Stimulated activated CD8-positive, alpha-beta memory T cell treated with anti-CD3 and anti-CD28 coated beads, Interleukin-2, amount 100 ng/mL, for 1 hour (primary cell): ENCODE measurements around the gene ARHGEF12.

Experiments
- DNase-seq, 2 donors: peaks; one replicate each; pipeline ENCODE4 v3.0.0-alpha.2; 2020; ENCODE audit warnings: low read depth in 2 of 2

ARHGEF12 gene

DNA sequence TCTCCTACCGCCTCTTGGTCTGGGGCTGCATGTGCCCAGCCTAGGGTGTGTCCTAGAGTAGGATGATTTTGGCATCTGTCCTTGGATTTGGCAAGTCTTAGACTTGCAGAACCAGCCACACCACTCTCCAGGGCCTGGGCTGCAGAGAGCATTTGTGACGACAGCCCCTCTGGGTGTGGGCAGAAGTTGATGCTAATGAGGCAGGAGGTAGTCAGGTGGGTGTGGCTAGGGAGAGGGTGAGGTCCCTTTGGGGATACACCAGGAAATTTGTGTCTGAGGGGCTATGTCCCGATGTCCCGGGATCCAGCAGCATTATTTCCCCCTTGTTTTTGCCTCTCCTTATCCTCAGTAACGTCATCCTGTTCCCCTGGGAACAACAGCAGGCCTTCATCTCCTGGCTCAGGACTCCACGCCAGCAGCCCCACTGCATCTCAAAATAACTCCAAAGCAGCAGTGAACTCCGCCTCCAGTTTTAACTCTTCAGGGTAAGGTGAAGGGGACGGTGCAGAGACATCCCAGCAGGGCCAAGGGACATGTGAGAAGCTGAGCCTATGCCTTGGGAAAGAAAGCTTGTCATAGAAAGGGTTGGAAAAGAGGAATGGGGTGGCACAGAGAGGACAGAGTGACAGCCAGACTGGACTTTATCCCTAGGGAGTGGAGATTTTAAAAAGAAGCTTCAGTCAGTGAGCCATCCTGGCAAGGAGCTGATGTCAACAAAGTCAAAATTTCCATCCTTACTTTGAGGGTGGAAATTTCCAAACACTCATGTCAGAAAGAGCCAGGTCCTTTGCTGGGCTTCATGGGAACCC is 19.1 kb upstream of the ARHGEF12 start:
- no peak for DNase-seq

DNA sequence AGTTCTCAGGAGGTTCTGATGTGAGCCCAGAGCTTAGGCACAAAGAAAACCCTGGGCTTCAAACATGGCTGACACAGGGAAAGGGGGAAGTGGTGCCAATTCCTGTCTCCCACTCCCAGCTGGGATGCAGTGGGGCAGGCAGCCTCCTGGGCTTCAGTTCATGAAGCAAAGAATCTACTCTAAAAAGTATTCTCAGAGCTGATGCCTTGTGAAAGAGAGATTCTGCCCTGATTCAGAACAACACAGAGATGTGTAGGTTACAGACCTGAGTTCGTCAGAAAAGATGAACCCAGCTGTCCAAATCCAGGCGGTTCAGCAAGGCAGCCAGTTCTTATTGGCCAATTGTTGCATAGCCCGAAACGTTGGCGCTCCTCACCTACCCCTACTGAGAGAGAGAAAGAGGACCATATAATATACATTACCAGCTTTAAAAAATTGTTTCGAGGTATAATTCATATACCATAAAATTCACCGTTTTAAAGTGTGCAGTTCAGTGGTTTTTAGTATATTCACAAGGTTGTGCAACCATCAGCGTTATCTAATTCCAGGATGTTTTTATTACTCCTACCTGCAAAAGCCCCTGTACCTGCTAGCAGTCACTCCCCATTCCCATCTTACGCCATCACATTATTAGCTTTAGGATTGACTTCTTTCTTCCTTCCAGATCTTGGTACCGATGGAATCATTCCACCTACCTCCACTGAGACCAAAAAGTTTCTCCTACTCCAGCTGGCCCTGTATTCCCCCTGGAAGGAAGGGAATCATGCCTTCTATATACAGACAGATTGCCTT is 18.3 kb upstream of the ARHGEF12 start:
- no peak for DNase-seq

DNA sequence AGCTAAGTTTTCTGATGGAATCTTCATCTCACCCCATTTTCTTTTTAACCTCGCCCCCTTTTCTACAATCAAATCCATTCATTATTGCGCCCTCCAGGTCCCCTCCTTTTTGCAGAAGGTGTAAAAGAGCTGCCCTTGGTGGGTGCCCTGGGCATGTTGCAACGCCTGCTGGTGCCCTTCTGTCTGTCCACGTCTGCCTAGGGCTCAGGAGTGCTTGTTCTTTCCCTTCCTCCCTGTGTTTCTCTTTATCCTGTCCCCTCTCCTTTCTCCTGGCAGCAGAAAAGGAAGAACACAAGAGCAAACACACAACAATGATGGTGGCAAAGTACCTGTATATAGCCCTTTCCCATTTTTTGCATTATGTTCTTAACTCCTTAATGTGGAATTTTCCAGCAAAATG is 17.3 kb upstream of the ARHGEF12 start:
- no peak for DNase-seq

DNA sequence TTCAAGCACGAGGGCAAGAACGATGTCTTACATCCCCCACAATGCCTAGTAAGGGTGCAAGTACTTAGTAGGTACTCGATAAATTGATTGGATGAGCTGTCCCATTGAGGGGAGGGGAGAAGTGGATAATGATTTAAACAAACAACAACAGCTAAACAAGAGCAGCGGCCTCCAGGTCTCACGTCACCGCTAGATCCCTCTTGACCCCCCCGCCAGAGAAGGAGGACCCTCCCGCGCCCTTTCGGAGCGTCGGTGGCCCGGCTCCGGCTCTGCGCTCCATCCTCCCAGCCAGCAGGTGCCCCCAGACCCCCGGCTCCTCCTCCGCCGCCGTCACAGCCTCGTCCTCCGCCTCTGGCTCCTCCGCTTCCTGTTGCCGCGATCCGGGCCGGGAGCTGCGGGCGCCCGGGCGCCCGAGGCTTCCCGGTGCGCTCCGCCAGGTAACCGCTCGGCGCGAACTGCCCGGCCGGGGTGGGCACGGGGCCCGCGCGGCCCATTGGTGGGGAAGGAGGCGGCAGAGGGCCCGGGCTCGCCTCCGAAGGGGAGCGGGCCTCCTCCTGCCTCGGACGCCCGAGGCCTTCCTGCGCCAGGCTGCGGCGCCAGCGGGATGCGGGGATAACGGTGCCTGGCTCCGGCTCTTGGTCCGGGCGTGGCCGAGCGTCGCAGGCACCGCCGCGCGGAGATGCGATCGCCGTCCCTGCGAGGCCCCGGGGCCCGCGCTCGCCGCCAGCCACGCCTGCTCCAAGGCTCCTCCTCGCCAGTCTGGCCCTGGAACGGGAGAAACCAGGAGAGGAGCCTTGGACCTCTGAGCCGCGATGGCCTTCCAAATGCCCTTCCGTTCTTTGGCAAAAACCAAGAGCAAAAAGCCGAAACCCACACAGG is 11.0 kb upstream of the ARHGEF12 start, which contains the start of gene TLCD5:
Gene TLCD5, plus strand, starts transcription at position 368 of the 879 bp plus-strand sequence. CDS start 2,143 bp downstream, outside the sequence.
- DNase-seq, result no peak

DNA sequence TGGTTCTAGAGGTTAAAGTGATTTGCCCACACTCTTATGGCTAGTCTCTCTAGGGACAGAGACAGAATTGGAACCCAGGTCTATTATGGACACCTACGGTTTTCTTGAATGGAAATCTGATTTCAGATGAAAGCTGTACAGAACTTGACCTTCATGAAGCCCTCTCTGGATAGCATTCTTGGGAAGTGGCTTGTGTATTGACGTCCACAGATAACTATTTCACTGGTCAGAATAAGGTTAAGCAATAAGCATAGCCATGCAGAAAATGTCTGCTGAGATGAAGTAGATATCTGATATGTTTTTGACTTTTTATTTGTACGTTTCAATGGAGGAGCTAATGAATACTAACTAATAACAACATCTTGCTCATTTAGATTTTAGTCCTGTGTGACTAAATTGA is 10.0 kb upstream of the ARHGEF12 start:
- no peak for DNase-seq

DNA sequence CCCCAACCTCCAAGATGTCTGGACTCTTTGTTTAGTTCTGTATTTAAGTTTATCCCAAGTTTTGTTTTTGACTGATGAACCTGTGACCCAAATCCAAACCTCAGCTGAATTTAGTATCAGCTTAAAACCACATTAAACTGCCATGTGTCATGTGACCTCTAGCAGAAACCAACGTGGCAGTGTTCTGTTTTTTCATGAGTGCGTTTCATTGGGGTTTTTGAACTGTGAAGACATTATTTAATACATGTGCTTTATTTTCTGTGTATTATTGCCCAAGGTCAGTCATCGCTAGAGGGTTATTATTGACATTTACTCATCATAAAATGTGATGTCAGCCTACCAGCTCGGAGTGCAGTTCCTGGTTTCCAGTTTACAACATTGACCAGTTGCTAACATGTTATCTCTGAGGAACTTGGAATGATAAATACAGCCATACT is 9.3 kb upstream of the ARHGEF12 start:
- DNase-seq, result no peak

DNA sequence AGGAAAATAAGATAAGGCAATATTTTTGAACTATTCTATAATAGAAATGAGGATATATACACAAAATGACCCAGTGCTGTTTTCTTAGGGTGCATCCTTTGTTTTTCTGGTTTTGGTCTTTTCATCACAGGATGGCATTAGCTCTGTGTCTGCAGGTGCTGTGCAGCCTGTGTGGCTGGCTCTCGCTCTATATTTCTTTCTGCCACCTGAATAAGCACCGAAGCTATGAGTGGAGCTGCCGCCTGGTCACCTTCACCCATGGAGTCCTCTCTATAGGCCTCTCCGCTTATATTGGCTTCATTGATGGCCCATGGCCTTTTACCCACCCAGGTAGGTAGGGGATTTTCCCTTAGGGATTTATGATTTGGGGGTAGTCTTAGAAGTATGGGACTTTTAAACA is 8.9 kb upstream of the ARHGEF12 start:
- DNase-seq, result no peak

DNA sequence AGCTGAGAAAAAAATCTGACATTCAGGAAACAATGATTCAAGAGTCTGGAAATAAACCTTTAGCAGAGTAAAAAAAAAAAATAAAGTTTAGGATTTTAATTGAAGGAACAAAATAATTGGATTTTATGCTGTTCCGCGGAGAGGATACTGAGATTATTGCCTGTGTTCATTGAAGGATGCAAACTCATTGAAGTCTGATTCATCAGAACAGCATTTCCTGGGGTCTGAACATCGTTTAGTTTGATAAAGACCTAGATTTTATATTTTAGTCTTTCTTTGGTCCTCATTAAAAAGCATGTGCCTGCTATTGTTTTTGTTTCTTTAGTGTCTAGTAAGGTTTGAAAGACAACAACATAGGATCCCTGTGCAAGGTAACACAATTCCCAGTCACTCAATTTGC is 6.7 kb upstream of the ARHGEF12 start:
- no peak for DNase-seq

DNA sequence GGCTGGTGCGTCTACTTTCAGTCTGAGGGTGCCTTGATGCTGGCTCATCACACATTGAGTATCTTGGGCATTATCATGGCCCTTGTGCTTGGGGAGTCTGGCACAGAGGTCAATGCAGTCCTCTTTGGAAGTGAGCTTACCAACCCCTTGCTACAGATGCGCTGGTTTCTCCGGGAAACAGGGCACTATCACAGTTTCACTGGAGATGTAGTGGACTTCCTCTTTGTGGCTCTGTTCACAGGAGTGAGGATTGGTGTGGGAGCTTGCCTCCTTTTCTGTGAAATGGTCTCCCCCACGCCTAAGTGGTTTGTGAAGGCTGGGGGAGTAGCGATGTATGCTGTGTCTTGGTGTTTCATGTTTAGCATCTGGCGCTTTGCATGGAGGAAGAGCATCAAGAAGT is 6.2 kb upstream of the ARHGEF12 start:
- DNase-seq, result no peak

DNA sequence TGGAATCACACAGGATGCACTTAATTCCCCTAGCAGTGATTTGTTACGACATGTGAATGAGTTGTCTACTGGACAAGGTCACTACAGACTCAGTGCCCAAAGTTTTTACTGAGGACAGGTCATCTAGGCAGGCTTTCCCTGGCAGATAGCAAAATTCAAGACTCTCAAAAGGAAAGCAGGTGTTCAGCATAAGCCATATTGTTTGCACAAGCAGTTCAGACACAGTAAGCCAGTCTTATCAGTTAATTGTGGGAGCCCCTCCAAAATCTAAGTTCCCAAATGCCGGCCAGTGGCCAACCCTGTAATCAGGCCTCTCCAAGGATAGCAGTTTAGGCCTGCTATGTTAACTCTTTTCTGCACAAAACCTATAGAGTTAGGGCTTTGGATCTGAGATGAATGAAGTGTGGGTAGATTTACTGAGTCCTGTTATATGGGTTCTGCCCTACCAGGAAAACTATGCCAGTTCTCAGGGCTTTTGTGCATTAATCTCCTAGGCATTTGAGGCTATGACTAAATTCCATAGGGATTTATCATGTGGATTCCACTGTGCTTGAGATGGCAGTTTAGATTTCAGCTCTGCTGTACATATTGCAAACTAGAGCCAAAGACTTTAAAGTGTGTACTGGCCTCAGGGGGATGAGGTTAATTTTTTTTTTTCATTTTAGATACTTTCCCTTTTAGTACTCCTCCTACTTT is 4.8 kb upstream of the ARHGEF12 start:
- no peak for DNase-seq

DNA sequence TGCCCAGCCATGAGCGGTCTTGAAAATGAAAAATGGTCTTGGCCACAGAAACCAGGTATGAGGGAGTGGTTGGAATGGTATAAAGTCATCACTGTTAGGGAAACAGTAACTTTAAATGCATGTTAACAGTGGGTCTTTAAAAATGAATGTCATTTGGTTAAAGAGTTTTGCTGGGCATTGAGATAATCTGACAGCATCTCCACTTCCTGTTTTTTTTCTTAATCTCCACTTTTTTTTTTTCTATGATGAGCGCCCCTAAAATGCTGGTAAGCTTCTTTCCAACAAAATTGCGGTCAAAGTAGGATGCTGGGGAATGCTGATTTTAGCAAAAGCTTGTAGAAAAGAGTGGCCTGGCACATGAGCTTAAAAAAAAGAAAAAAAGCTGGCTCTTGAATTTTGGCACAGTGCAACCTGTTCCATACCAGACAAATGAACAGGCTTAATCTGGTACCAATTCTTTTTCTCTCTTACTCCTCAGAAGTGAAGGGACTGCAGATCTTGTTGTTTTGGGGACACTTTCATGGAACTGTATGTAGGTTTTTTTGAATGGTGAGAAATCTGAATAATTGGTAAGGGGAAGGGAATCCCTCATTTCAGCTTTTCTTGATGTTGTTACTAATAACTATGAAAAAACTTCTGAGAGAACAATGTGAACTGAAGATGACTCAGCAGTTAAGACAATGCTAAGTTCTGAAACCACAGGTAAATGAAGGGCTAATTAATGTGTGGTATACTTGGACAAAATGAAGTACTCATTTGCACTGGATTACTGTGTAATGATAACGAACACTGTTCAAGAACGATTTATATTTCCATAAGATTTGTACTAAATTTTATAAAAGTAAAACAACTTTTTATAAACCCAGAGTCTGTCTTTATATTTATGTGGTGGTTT is 3.1 kb upstream of the ARHGEF12 start:
- no peak for DNase-seq

DNA sequence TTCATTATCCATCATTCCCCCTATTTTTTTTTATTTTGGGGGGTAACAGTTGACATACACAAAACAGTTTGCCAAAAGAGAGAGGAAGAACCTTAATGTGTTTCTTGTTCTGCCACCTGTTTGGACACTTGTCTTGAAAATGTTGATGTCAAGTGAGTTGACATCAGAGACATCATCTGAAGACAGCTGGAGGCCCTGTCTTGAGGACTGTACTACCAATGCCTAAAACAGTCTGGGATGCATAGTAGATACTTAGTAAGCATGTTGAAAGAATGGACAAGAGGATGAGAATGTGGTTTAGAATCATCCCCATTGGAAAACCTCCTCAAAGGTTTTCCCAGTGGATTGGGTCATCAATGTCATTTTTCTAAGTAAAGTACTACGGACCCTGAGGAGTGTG is 2.4 kb upstream of the ARHGEF12 start:
- DNase-seq, result no peak

DNA sequence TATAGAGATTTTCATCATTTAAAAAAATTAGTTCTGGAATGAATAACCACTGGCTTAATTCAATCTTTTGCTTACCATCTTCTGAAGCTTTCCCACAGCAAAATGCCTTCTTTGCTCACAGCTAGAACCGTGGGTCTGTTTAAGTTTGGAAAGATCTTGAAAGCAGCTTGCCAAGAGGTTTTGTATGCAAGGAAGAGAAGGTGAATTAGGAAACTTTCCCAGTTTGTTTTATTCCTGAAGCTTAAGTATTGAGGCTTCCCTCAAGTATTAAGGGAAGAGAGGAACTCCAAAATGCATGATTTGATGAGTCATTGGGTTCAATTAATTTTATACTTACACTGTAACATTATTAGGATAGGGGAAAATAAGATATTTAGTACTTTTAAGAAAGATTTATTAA is 1.9 kb upstream of the ARHGEF12 start:
- no peak for DNase-seq

DNA sequence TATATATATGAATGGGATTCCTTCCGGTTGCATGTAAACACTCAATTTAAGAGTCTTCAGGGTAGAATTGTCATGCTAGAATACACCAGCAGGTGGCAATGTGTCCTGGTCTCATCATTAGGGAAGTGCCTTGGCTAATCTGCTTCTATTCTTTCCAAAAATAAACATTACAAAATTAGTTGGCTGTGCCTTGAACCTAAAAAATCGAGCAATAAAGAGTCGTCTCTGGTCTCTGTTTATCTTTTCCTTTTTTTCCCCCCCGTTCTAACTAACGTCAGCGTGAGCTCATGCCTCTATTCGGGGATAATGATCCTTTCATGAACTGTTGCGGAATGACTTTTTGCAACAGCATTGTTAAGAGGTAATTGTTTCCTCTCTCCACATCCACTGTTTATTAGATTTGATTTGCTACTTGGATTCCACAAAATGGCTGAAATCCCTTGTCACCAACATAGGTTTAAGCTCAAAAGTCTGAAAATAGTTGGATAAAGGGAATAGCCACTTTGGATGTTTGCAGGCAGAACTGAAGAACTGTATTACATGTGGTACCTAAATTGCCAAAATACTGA is 1.2 kb upstream of the ARHGEF12 start:
- peak in 1 of 2 donors; percentile 23 for DNase-seq

DNA sequence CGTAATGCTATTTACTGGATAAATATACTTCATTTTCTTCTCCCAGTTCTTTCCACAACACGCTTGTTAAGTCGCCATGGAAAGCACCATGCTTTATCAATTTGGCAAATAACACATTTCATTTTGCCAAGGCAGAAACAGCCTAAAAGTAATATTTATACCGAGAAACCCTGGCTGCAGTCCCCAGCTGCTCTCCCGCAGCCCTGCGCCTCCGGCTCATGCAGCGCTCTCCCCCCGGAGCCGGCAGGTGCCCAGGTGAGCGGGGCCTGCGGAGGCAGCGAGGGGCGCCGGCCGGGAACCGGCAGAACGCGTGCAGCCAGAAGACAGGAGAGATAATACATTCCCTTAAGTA is 681 bp upstream of the ARHGEF12 start:
- DNase-seq, result no peak

DNA sequence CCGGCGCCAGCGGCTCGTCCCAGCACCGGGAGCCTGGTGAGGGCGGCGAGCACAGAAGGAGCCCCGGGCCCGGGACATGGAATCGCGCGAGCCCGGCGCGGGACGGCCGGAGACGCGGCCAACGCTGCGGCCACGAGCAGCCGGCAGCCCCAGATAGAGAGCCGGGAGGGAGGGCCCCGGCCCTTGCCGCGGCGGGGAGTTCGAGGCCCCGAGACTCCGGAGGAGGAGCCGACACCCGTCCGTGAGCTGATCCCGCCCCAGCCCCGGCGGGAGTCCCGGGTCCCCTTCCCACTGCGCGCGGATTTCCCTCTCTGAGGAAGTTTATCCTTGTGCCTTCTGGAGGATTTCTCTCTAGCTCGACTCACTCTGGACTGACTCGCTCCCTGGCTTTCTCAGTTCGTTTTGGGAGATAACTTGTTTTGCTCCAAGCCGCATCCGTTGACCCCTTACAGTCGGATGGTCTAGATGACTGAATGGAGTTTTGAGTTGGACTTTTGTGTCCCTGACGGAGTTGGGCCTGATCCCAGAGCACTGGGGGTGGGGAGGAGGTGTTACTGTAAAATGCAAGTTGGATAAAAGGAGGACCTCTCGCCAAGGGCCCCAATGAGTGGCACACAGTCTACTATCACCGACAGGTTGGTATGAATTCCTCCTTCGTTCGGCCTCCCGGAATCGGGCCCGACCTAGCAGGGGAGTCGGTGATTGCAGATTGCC is 585 bp downstream of the ARHGEF12 start:
- DNase-seq, result peak in 1 of 2 donors; percentile 0

DNA sequence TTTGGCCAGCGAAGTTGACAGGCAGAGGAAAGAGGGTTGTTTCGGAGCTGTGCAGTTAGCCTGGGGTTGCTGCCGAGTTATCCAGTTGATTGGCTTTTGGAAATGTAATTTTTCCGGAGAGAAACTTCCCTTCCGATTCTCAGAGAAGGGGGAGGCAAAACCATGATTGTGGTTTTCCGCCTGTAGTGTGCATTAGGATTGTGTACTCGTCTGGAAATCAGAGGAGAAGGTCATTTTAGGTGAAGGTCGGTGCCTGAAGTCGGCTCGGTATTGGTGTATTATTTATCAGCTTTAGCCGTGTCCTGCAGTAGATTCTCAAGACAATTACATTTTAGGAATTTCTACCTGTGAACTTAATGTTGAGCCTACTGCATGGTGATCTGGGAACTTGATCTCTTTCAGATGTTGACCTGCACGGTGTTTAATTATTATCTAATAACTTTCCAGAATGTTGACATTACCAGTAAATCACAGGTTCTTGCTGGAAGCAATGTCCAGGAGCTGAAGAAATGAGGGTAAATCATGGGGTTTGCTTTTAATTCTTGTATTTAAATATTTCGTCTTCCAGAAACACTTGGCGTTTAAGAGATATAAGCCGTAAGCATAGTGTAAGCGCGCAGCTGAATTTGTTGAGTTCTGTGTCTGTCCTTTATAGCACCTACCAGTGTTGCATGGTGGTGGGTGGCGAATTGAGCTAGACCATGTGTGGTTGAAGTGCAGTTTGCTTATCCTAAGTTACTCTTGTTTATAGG is 1.3 kb downstream of the ARHGEF12 start:
- DNase-seq, result no peak

DNA sequence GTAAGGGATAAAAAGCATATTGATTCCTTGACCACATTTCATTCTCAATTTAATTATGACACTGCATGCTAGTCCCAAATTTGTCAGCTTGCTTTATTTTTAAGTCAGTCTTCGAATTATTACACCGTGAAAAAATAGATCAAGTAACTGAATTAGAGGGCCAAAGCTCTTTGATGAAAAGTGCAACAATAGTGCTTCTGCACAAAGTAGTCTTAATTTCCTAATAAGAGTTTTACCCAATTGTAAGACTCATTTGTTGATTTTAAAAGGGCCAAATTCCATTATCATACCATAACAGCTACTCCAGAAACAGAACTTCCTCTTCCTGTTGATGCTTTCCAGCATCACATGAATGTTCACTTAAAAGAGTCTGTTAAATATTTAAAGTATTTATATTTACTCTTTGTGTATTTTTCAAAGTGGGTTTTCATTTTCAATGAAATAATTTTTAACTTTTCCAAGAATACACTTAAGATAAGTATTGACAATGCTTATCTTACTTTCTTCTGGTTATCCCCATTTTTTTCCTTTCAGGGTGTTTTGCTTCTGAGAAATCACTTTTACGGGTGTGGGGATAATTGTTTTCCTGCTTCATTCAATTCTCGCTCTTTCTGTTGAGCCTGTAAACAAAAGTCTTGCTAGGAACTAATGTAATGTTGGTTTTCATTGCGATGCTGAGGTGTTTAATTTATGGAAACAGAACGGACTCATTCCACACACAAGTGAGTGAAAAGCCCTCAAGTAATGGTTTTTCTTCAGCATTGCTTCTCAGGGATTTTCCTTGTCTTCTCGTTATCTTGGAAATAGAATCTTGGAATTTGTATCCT is 2.1 kb downstream of the ARHGEF12 start:
- DNase-seq, result no peak
